H9 (cell line): ENCODE data around the gene SFN. TPM values are rescaled to one million over a fixed set of nuclear protein-coding genes. Genes with fewer than 3 reads are reported as not detected.

Experiments used
- DNase-seq: peaks from one replicate; pipeline ENCODE4 v3.0.0-alpha.2; 2017
- H2AFZ ChIP-seq: one replicate; pipeline ENCODE4 v1.6.1; 2013; ENCODE audit warnings: mild to moderate bottlenecking, low read length, control low read depth, moderate library complexity
- H2AK5ac ChIP-seq: 2 replicates; pipeline ENCODE4 v1.6.1; 2013; ENCODE audit warnings: low read length, control low read depth, mixed read lengths; ENCODE audit not compliant: insufficient read length
- H2BK120ac ChIP-seq: one replicate; pipeline ENCODE4 v1.6.1; 2013; ENCODE audit warnings: low read depth, mild to moderate bottlenecking, low read length, control low read depth, inconsistent platforms; ENCODE audit not compliant: poor library complexity, severe bottlenecking
- H2BK12ac ChIP-seq: 2 replicates; pipeline ENCODE4 v1.6.1; 2013; ENCODE audit warnings: low read length, control low read depth, mixed read lengths, low read depth; ENCODE audit not compliant: insufficient read length
- H2BK15ac ChIP-seq: 2 replicates; pipeline ENCODE4 v1.6.1; 2013; ENCODE audit warnings: low read depth, low read length, control low read depth
- H2BK20ac ChIP-seq: one replicate; pipeline ENCODE4 v1.6.1; 2013; ENCODE audit warnings: low read depth, mild to moderate bottlenecking, low read length, control low read depth, inconsistent platforms; ENCODE audit not compliant: poor library complexity, severe bottlenecking
- H2BK5ac ChIP-seq: 2 replicates; pipeline ENCODE4 v1.6.1; 2013; ENCODE audit warnings: low read length, control low read depth, mixed read lengths; ENCODE audit not compliant: insufficient read length
- H3K14ac ChIP-seq: 2 replicates; pipeline ENCODE4 v1.6.1; 2013; ENCODE audit warnings: low read length, control low read depth; ENCODE audit not compliant: insufficient read depth
- H3K18ac ChIP-seq: 2 replicates; pipeline ENCODE4 v1.6.1; 2013; ENCODE audit warnings: low read depth, mild to moderate bottlenecking, mixed read lengths, low read length, control low read depth; ENCODE audit not compliant: insufficient read length
- H3K23ac ChIP-seq: 2 replicates; pipeline ENCODE4 v1.6.1; 2013; ENCODE audit warnings: low read length, control low read depth, mixed read lengths, low read depth; ENCODE audit not compliant: insufficient read length
- H3K23me2 ChIP-seq: 2 replicates; pipeline ENCODE4 v1.6.1; 2013; ENCODE audit warnings: low read depth, mild to moderate bottlenecking, mixed read lengths, low read length, control low read depth; ENCODE audit not compliant: insufficient read length, poor library complexity, severe bottlenecking
- H3K27ac ChIP-seq: 2 replicates; pipeline ENCODE4 v1.5.1; 2013; ENCODE audit warnings: low read length, control low read depth, mixed read lengths, low read depth; ENCODE audit not compliant: insufficient read length
- H3K27me3 ChIP-seq: 2 replicates; pipeline ENCODE4 v1.6.1; 2013; ENCODE audit warnings: low read length, control low read depth, inconsistent platforms; ENCODE audit not compliant: insufficient read depth
- H3K4ac ChIP-seq: 2 replicates; pipeline ENCODE4 v1.6.1; 2013; ENCODE audit warnings: low read depth, mild to moderate bottlenecking, control low read depth, inconsistent platforms, low read length, moderate library complexity
- H3K4me1 ChIP-seq: 2 replicates; pipeline ENCODE4 v1.6.1; 2013; ENCODE audit warnings: low read length, control low read depth, inconsistent platforms; ENCODE audit not compliant: insufficient read depth
- H3K4me2 ChIP-seq: 2 replicates; pipeline ENCODE4 v1.6.1; 2013; ENCODE audit warnings: low read length, control low read depth, mixed read lengths; ENCODE audit not compliant: insufficient read length, insufficient read depth
- H3K56ac ChIP-seq: 2 replicates; pipeline ENCODE4 v1.6.1; 2013; ENCODE audit warnings: low read depth, mild to moderate bottlenecking, mixed read lengths, low read length, control low read depth; ENCODE audit not compliant: insufficient read length
- H3K79me1 ChIP-seq: 2 replicates; pipeline ENCODE4 v1.6.1; 2013; ENCODE audit warnings: low read depth, mild to moderate bottlenecking, moderate library complexity, low read length, control low read depth, inconsistent platforms; ENCODE audit not compliant: insufficient read depth, poor library complexity, severe bottlenecking
- H3K79me2 ChIP-seq: 2 replicates; pipeline ENCODE4 v1.6.1; 2013; ENCODE audit warnings: low read length, control low read depth, inconsistent platforms; ENCODE audit not compliant: insufficient read depth
- H3K9ac ChIP-seq: 2 replicates; pipeline ENCODE4 v1.6.1; 2013; ENCODE audit warnings: low read length, control low read depth, mixed read lengths; ENCODE audit not compliant: insufficient read length; ENCODE audit errors: extremely low read depth
- H3K9me3 ChIP-seq: one replicate; pipeline ENCODE4 v1.6.1; 2013; ENCODE audit warnings: low read depth, low read length, inconsistent platforms; ENCODE audit not compliant: control insufficient read depth
- H3T11ph ChIP-seq: one replicate; pipeline ENCODE4 v1.6.1; 2013; ENCODE audit warnings: mild to moderate bottlenecking, low read length, control low read depth, inconsistent platforms
- H4K20me1 ChIP-seq: one replicate; pipeline ENCODE4 v1.6.1; 2013; ENCODE audit not compliant: control insufficient read depth, insufficient read length, insufficient read depth
- H4K5ac ChIP-seq: 2 replicates; pipeline ENCODE4 v1.6.1; 2013; ENCODE audit warnings: low read depth, mild to moderate bottlenecking, mixed read lengths, low read length, control low read depth; ENCODE audit not compliant: insufficient read length
- H4K8ac ChIP-seq: replicated peaks from 2 replicates; pipeline ENCODE4 v1.6.1; 2013; ENCODE audit warnings: low read length, control low read depth, mixed read lengths, low read depth; ENCODE audit not compliant: insufficient read length
- H4K91ac ChIP-seq: 2 replicates; pipeline ENCODE4 v1.6.1; 2013; ENCODE audit warnings: low read depth, mild to moderate bottlenecking, moderate library complexity, mixed read lengths, low read length, control low read depth; ENCODE audit not compliant: insufficient read length
- H3K27ac Mint-ChIP-seq, 3 experiments: 2 replicates in 2 of 3; 3 replicates in 1 of 3; pipeline ENCODE4 v1.8.0; 2020 to 2021; ENCODE audit warnings: mixed read lengths in 3 of 3, mild to moderate bottlenecking in 1 of 3, moderate library complexity in 1 of 3
- H3K27me3 Mint-ChIP-seq: 2 replicates; pipeline ENCODE4 v1.8.0; 2021; ENCODE audit warnings: low read depth, mild to moderate bottlenecking, moderate library complexity, mixed read lengths
- H3K36me3 Mint-ChIP-seq, 3 experiments: 2 replicates in 2 of 3; 3 replicates in 1 of 3; pipeline ENCODE4 v1.8.0; 2020 to 2021; ENCODE audit warnings: low read depth in 3 of 3, mixed read lengths in 3 of 3; ENCODE audit not compliant: insufficient read depth in 1 of 3
- H3K4me1 Mint-ChIP-seq, 2 experiments: 2 replicates each; pipeline ENCODE4 v1.8.0; 2020; ENCODE audit warnings: mixed read lengths in 2 of 2
- H3K4me3 Mint-ChIP-seq, 2 experiments: 2 replicates in 1 of 2; 3 replicates in 1 of 2; pipeline ENCODE4 v1.8.0; 2020 to 2021; ENCODE audit warnings: mild to moderate bottlenecking in 2 of 2, mixed read lengths in 2 of 2, moderate library complexity in 1 of 2
- H3K9me3 Mint-ChIP-seq, 2 experiments: 2 replicates in 1 of 2; 3 replicates in 1 of 2; pipeline ENCODE4 v1.8.0; 2020; ENCODE audit warnings: mild to moderate bottlenecking in 2 of 2, mixed read lengths in 2 of 2, moderate library complexity in 1 of 2
- CTCF ChIP-seq: fragments of 200-600 bp; sonication (generic); conservative IDR thresholded peaks from 3 replicates; pipeline ENCODE4 v1.8.0; 2021; ENCODE audit warnings: antibody characterized with exemption, mild to moderate bottlenecking
- WGBS: extraction: QIAGEN DNeasy Blood & Tissue Kit; methylation state at CpG from one replicate; pipeline ENCODE4 v1.1.7; 2013; ENCODE audit warnings: missing lambda C conversion rate, low lambda C conversion rate, mixed read lengths; ENCODE audit not compliant: insufficient read length; ENCODE audit errors: extremely low coverage; 5-methylcytosine and 5-hydroxymethylcytosine counted together
- total RNA-seq: library from RNA; stranded (reverse); gene quantifications from 2 replicates; pipeline ENCODE4 v1.2.1, GENCODE V29; 2021

The SFN gene
- total RNA-seq, 1 experiment from 2014 or later: 4.3 TPM

- H3K79me2 ChIP-seq: no peaks in the 10 kb centered on the region; the same call in 1 of the 2 replicates
- no peak overlapping the region for H3K4me2 ChIP-seq
- H3K4ac ChIP-seq: no peak overlapping the region
- peaks cover 7% of the 10 kb centered on the region for H3K23me2 ChIP-seq
- H4K5ac ChIP-seq: no peak overlapping the region
- Mint-ChIP-seq H3K4me1 (peaks cover 32 to 35% of the 10 kb centered on the region in 2 experiments), H3K27me3 (peaks cover 1% of the 10 kb centered on the region; the same call in 1 of the 2 replicates), H3K36me3 (peaks cover 0 to 6% (median 4%) of the 10 kb centered on the region in 3 experiments; a peak in 4 of 7 replicates), H3K9me3 (peaks cover 0 to 4% of the 10 kb centered on the region in 2 experiments; a peak in 1 of 5 replicates), H3K4me3 (no peak overlapping the region), H3K27ac (no peak overlapping the region)
- H3K23ac ChIP-seq: no peak overlapping the region
- H2BK20ac ChIP-seq: no peak overlapping the region
- DNase-seq: no peak
- H2AFZ ChIP-seq: no peak overlapping the region
- peaks cover 3% of the 10 kb centered on the region for H3K79me1 ChIP-seq
- no peaks in the 10 kb centered on the region for H4K20me1 ChIP-seq
- WGBS: no CpG with 5 or more reads among the region's 3 CpGs
- no peaks in the 10 kb centered on the region for H3K27me3 ChIP-seq
- no peak overlapping the region for H3K14ac ChIP-seq
- no peak overlapping the region for H3K56ac ChIP-seq
- no peak overlapping the region for H3K18ac ChIP-seq
- no peak overlapping the region for H2BK15ac ChIP-seq
- no peak for TF ChIP-seq CTCF
- no peaks in the 10 kb centered on the region for H3K9me3 ChIP-seq
- no peak overlapping the region for H2BK120ac ChIP-seq
- no peak overlapping the region for H4K91ac ChIP-seq
- H3K4me1 ChIP-seq: no peaks in the 10 kb centered on the region
- no peak overlapping the region for H3T11ph ChIP-seq
- no peak overlapping the region for H4K8ac ChIP-seq
- H2BK5ac ChIP-seq: no peak overlapping the region
- no peak overlapping the region for H3K27ac ChIP-seq
- no peak overlapping the region for H3K9ac ChIP-seq
- H2AK5ac ChIP-seq: no peak overlapping the region
- H2BK12ac ChIP-seq: no peak overlapping the region
These were observed 38.2 kb upstream of the SFN start for GRCh38 chr1:26824731-26825130.
